Ishikawa (cell line): Measurements from ENCODE around the gene KCNQ1OT1.

Experiments used
- CEBPB ChIP-seq: IDR thresholded peaks from 2 replicates; pipeline ENCODE4 v1.6.1; 2012
- CREB1 ChIP-seq: IDR thresholded peaks from 2 replicates; pipeline ENCODE4 v1.6.1; 2012; ENCODE audit warnings: low read depth
- EGR1 ChIP-seq: IDR thresholded peaks from 2 replicates; pipeline ENCODE4 v1.6.1; 2012
- EP300 ChIP-seq: IDR thresholded peaks from 2 replicates; pipeline ENCODE4 v1.6.1; 2012; ENCODE audit warnings: borderline replicate concordance
- FOXM1 ChIP-seq: IDR thresholded peaks from 2 replicates; pipeline ENCODE4 v1.6.1; 2012; ENCODE audit warnings: low read depth, borderline replicate concordance
- NFIC ChIP-seq: IDR thresholded peaks from 2 replicates; pipeline ENCODE4 v1.6.1; 2012
- RAD21 ChIP-seq: IDR thresholded peaks from 2 replicates; pipeline ENCODE4 v1.6.1; 2012; ENCODE audit warnings: low read depth
- TAF1 ChIP-seq: IDR thresholded peaks from 2 replicates; pipeline ENCODE4 v1.6.1; 2012; ENCODE audit warnings: low read depth, mild to moderate bottlenecking
- TCF12 ChIP-seq: IDR thresholded peaks from 2 replicates; pipeline ENCODE4 v1.6.1; 2012; ENCODE audit warnings: low read depth
- TEAD4 ChIP-seq: IDR thresholded peaks from 2 replicates; pipeline ENCODE4 v1.6.1; 2012
- YY1 ChIP-seq: IDR thresholded peaks from 2 replicates; pipeline ENCODE4 v1.6.1; 2012; ENCODE audit warnings: low read depth
- TF ChIP-seq, protein P1 (sequence below): IDR thresholded peaks from 2 replicates; pipeline ENCODE4 v1.6.1; 2012; ENCODE audit warnings: low read depth, mild to moderate bottlenecking
- TF ChIP-seq, protein P2 (sequence below): IDR thresholded peaks from 2 replicates; pipeline ENCODE4 v1.6.1; 2012
- TF ChIP-seq, protein P3 (sequence below): IDR thresholded peaks from 2 replicates; pipeline ENCODE4 v1.6.1; 2012

DNA sequence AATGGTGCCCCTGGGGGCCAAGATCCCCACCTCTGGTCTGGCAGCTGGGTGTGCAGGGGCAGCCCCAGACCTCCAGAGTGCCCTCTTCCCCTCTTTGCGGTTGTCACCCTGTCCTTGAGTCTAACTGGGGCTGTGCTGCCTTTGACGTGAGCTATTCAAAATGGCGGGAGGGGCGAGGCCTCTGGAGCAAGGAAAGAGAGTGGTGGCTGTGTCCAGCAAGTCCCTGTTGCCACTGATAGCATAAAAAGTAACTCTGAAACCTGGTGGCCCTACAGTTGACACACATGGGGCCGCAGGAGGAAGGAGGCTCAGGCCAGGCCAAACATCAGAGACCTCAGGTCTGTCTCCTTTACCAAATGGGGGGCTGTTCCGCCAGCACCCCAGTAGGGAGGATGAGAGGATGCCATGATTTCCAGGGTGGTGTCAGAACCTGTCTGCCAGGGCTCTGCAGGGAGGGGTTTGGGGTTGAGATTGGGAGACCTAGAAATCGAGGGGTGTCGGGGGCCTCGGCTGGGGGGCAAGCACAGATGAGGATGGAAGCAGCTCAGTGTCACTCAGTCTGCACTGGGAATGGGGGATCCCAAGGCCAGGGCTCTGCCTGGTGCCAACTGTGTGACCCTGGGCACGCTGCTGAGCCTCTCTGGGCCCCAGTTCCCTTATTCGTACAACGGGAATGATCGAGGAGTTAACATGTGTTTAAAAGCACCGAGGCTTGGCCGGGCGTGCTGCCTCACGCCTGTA, 49.2 kb upstream of the KCNQ1OT1 start:
- TF ChIP-seq EP300 (no peak), YY1 (no peak), TAF1 (no peak), FOXM1 (no peak), TEAD4 (no peak), EGR1 (no peak), CEBPB (no peak), CREB1 (no peak), NFIC (no peak), RAD21 (no peak), TCF12 (no peak)
- TF ChIP-seq, protein P1, sequence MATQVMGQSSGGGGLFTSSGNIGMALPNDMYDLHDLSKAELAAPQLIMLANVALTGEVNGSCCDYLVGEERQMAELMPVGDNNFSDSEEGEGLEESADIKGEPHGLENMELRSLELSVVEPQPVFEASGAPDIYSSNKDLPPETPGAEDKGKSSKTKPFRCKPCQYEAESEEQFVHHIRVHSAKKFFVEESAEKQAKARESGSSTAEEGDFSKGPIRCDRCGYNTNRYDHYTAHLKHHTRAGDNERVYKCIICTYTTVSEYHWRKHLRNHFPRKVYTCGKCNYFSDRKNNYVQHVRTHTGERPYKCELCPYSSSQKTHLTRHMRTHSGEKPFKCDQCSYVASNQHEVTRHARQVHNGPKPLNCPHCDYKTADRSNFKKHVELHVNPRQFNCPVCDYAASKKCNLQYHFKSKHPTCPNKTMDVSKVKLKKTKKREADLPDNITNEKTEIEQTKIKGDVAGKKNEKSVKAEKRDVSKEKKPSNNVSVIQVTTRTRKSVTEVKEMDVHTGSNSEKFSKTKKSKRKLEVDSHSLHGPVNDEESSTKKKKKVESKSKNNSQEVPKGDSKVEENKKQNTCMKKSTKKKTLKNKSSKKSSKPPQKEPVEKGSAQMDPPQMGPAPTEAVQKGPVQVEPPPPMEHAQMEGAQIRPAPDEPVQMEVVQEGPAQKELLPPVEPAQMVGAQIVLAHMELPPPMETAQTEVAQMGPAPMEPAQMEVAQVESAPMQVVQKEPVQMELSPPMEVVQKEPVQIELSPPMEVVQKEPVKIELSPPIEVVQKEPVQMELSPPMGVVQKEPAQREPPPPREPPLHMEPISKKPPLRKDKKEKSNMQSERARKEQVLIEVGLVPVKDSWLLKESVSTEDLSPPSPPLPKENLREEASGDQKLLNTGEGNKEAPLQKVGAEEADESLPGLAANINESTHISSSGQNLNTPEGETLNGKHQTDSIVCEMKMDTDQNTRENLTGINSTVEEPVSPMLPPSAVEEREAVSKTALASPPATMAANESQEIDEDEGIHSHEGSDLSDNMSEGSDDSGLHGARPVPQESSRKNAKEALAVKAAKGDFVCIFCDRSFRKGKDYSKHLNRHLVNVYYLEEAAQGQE: no peak
- TF ChIP-seq, protein P2, sequence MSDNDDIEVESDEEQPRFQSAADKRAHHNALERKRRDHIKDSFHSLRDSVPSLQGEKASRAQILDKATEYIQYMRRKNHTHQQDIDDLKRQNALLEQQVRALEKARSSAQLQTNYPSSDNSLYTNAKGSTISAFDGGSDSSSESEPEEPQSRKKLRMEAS: no peak
- TF ChIP-seq, protein P3, sequence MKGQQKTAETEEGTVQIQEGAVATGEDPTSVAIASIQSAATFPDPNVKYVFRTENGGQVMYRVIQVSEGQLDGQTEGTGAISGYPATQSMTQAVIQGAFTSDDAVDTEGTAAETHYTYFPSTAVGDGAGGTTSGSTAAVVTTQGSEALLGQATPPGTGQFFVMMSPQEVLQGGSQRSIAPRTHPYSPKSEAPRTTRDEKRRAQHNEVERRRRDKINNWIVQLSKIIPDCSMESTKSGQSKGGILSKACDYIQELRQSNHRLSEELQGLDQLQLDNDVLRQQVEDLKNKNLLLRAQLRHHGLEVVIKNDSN: no peak
